Bronchial epithelial cell (primary cell): Measurements from ENCODE around the gene PACS1. TPM values are rescaled to one million over a fixed set of nuclear protein-coding genes. Genes with fewer than 3 reads are reported as not detected.

Experiments
- DNase-seq: peaks from one replicate; pipeline ENCODE4 v3.0.0-alpha.2; 2010; ENCODE audit warnings: low read depth
- FAIRE-seq: peaks from 2 replicates; lab custom pipeline; 2011; peaks lifted over from hg19 to GRCh38; lab: Jason Lieb, UNC
- H3K27me3 ChIP-seq: 2 replicates; pipeline ENCODE4 v1.5.1; 2011; ENCODE audit warnings: low read length; ENCODE audit not compliant: control insufficient read depth, insufficient read depth
- H3K36me3 ChIP-seq: 2 replicates; pipeline ENCODE4 v1.5.1; 2011; ENCODE audit warnings: low read length; ENCODE audit not compliant: control insufficient read depth, insufficient read depth
- H3K4me3 ChIP-seq: 2 replicates; pipeline ENCODE4 v1.5.1; 2011; ENCODE audit warnings: mild to moderate bottlenecking, low read depth, low read length, control low read depth
- CTCF ChIP-seq: IDR thresholded peaks from 2 replicates; pipeline ENCODE4 v1.5.1; 2011; ENCODE audit warnings: mild to moderate bottlenecking, moderate library complexity, low read length, control low read depth, inconsistent platforms; ENCODE audit not compliant: insufficient read depth, severe bottlenecking
- total RNA-seq: library from RNA; depleted of rRNA; stranded (reverse); fragments of >200 nt; gene quantifications from 2 replicates; pipeline ENCODE4 v1.2.1, GENCODE V29; 2014

The PACS1 gene
- total RNA-seq, 1 donor from 2014 or later = 6.8 TPM

GRCh38 chr11:66283461-66284105 lies 213.5 kb downstream of the PACS1 start:
- TF ChIP-seq CTCF = no peak
- H3K36me3 ChIP-seq = peaks cover 16% of the 10 kb centered on the region
- FAIRE-seq = no peak
- no peak overlapping the region for H3K4me3 ChIP-seq
- no peak for DNase-seq
- no peaks in the 10 kb centered on the region for H3K27me3 ChIP-seq

- no peak for DNase-seq
- no peaks in the 10 kb centered on the region for H3K27me3 ChIP-seq
- FAIRE-seq = no peak
- H3K36me3 ChIP-seq = peaks cover 16% of the 10 kb centered on the region
- TF ChIP-seq CTCF = no peak
- H3K4me3 ChIP-seq = no peak overlapping the region
These were observed 214.5 kb downstream of the PACS1 start for GRCh38 chr11:66284526-66285078.

GRCh38 chr11:66285250-66285947 lies 215.3 kb downstream of the PACS1 start:
- no peak for DNase-seq
- Histone ChIP-seq H3K4me3 (no peak overlapping the region), H3K27me3 (no peaks in the 10 kb centered on the region), H3K36me3 (peaks cover 16% of the 10 kb centered on the region)
- no peak for TF ChIP-seq CTCF
- no peak for FAIRE-seq

- FAIRE-seq = no peak
- H3K36me3 ChIP-seq = peaks cover 16% of the 10 kb centered on the region
- no peak for DNase-seq
- TF ChIP-seq CTCF = no peak
- no peak overlapping the region for H3K4me3 ChIP-seq
- peaks cover 3% of the 10 kb centered on the region for H3K27me3 ChIP-seq
These were observed 216.6 kb downstream of the PACS1 start for GRCh38 chr11:66286699-66287098.

GRCh38 chr11:66287211-66287888 lies 217.3 kb downstream of the PACS1 start:
- Histone ChIP-seq H3K36me3 (peaks cover 16% of the 10 kb centered on the region), H3K4me3 (no peak overlapping the region), H3K27me3 (peaks cover 3% of the 10 kb centered on the region)
- DNase-seq (no peak), FAIRE-seq (no peak)
- TF ChIP-seq CTCF = no peak
